GM23338 (cell line): ENCODE data around the gene DPF3. TPM values are rescaled to one million over a fixed set of nuclear protein-coding genes. Genes with fewer than 3 reads are reported as not detected.

Experiments
- ATAC-seq: fragments of 200-7000 bp; cut with Tn5 transposase; 3 replicates; pipeline ENCODE4 v1.9.1; 2020
- DNase-seq: peaks from one replicate; pipeline ENCODE4 v3.0.0-alpha.2; 2015; ENCODE audit warnings: low spot score
- H2AFZ ChIP-seq: fragments of 200-600 bp; sonication (generic); 2 replicates; pipeline ENCODE4 v1.8.0; 2016; ENCODE audit warnings: antibody characterized with exemption, mild to moderate bottlenecking, moderate library complexity
- H3F3A ChIP-seq: fragments of 200-600 bp; sonication (generic); replicated peaks from 2 replicates; pipeline ENCODE4 v1.8.0; 2017; ENCODE audit warnings: antibody characterized with exemption, mixed run types, low read depth
- H3K27ac ChIP-seq: fragments of 200-600 bp; sonication (generic); 2 replicates; pipeline ENCODE4 v1.6.1; 2016; ENCODE audit warnings: low read depth
- H3K27me3 ChIP-seq: fragments of 200-600 bp; sonication (generic); 2 replicates; pipeline ENCODE4 v1.8.0; 2016; ENCODE audit warnings: mild to moderate bottlenecking, mixed run types, moderate library complexity; ENCODE audit not compliant: insufficient read depth
- H3K36me3 ChIP-seq: fragments of 200-600 bp; sonication (generic); 2 replicates; pipeline ENCODE4 v1.8.0; 2016; ENCODE audit warnings: mild to moderate bottlenecking; ENCODE audit not compliant: insufficient read depth
- H3K4me1 ChIP-seq: fragments of 200-600 bp; sonication (generic); 2 replicates; pipeline ENCODE4 v1.8.0; 2016; ENCODE audit warnings: mild to moderate bottlenecking, moderate library complexity; ENCODE audit not compliant: insufficient read depth
- H3K4me2 ChIP-seq: fragments of 200-600 bp; sonication (generic); 2 replicates; pipeline ENCODE4 v1.7.1; 2017; ENCODE audit warnings: mixed run types
- H3K4me3 ChIP-seq: fragments of 200-600 bp; sonication (generic); 2 replicates; pipeline ENCODE4 v1.6.1; 2016; ENCODE audit warnings: mixed run types
- H3K79me2 ChIP-seq: fragments of 200-600 bp; sonication (generic); replicated peaks from 2 replicates; pipeline ENCODE4 v1.8.0; 2017; ENCODE audit warnings: mild to moderate bottlenecking; ENCODE audit not compliant: insufficient read depth
- H3K9me2 ChIP-seq: fragments of 200-600 bp; sonication (generic); 2 replicates; pipeline ENCODE4 v1.8.0; 2017; ENCODE audit not compliant: insufficient read depth
- H4K20me1 ChIP-seq: fragments of 200-600 bp; sonication (generic); replicated peaks from 2 replicates; pipeline ENCODE4 v1.8.0; 2017; ENCODE audit warnings: mild to moderate bottlenecking; ENCODE audit not compliant: insufficient read depth
- H3K27ac Mint-ChIP-seq: 2 replicates; pipeline ENCODE4 v1.8.0; 2020; ENCODE audit warnings: inconsistent platforms, mild to moderate bottlenecking, moderate library complexity, mixed read lengths
- H3K27me3 Mint-ChIP-seq: 3 replicates; pipeline ENCODE4 v1.8.0; 2022; ENCODE audit warnings: low read depth, mild to moderate bottlenecking, moderate library complexity, mixed read lengths, inconsistent platforms; ENCODE audit not compliant: insufficient read depth, poor library complexity
- H3K36me3 Mint-ChIP-seq: 3 replicates; pipeline ENCODE4 v1.8.0; 2021; ENCODE audit warnings: low read depth, mild to moderate bottlenecking, inconsistent platforms, moderate library complexity, mixed read lengths
- H3K4me1 Mint-ChIP-seq: 3 replicates; pipeline ENCODE4 v1.8.0; 2020; ENCODE audit warnings: mild to moderate bottlenecking, inconsistent platforms, mixed read lengths
- H3K4me3 Mint-ChIP-seq: 3 replicates; pipeline ENCODE4 v1.8.0; 2021; ENCODE audit warnings: moderate library complexity, mild to moderate bottlenecking, inconsistent platforms, mixed read lengths
- H3K9me3 Mint-ChIP-seq: 3 replicates; pipeline ENCODE4 v1.8.0; 2020; ENCODE audit warnings: moderate library complexity, mild to moderate bottlenecking, inconsistent platforms, mixed read lengths
- CREB1 ChIP-seq: fragments of 250-450 bp; sonication (Bioruptor Pico); IDR thresholded peaks from 2 replicates; pipeline ENCODE4 v1.5.0; 2020; ENCODE audit warnings: low read depth, mild to moderate bottlenecking, moderate library complexity
- EZH2 ChIP-seq: fragments of 200-600 bp; sonication (generic); IDR thresholded peaks from one replicate; pipeline ENCODE4 v1.8.0; 2017; ENCODE audit warnings: antibody characterized with exemption, mild to moderate bottlenecking, low read depth; ENCODE audit not compliant: unreplicated experiment
- JUNB ChIP-seq: IDR thresholded peaks from one replicate; pipeline ENCODE4 v1.6.1; 2016; ENCODE audit warnings: antibody characterized with exemption; ENCODE audit not compliant: unreplicated experiment
- STAT1 ChIP-seq: IDR thresholded peaks from one replicate; pipeline ENCODE4 v1.6.1; 2016; ENCODE audit warnings: antibody characterized with exemption; ENCODE audit not compliant: unreplicated experiment
- ZNF114 ChIP-seq: fragments of 250-450 bp; sonication (Bioruptor Pico); IDR thresholded peaks from 2 replicates; pipeline ENCODE4 v1.5.0; 2020; ENCODE audit warnings: mild to moderate bottlenecking, moderate library complexity
- ZNF331 ChIP-seq: fragments of 250-450 bp; sonication (Bioruptor Pico); IDR thresholded peaks from 2 replicates; pipeline ENCODE4 v1.5.0; 2020; ENCODE audit warnings: low read depth, mild to moderate bottlenecking, moderate library complexity
- polyA plus RNA-seq: library from polyadenylated mRNA; unstranded; fragments of >200 nt; fragmentation: Nextera tagmentation; extraction: Ambion mirVana; gene quantifications from 2 replicates; pipeline ENCODE4 v1.2.1, GENCODE V29; 2016
- total RNA-seq: library from RNA; depleted of rRNA; stranded (reverse); fragments of >200 nt; shearing (Covaris generic); gene quantifications from 2 replicates; pipeline ENCODE4 v1.2.3, GENCODE V29; 2014
- TF ChIP-seq, protein P1 (sequence below): fragments of 250-450 bp; sonication (Bioruptor Pico); IDR thresholded peaks from 2 replicates; pipeline ENCODE4 v1.5.0; 2020; ENCODE audit warnings: mild to moderate bottlenecking, moderate library complexity
- TF ChIP-seq, protein P2 (sequence below): IDR thresholded peaks from 2 replicates; pipeline ENCODE4 v1.6.1; 2016; ENCODE audit warnings: antibody characterized with exemption

Gene DPF3
- total and polyA plus RNA-seq, 2 experiments from 2014 or later, result 0.18 to 1.0 TPM

DNA sequence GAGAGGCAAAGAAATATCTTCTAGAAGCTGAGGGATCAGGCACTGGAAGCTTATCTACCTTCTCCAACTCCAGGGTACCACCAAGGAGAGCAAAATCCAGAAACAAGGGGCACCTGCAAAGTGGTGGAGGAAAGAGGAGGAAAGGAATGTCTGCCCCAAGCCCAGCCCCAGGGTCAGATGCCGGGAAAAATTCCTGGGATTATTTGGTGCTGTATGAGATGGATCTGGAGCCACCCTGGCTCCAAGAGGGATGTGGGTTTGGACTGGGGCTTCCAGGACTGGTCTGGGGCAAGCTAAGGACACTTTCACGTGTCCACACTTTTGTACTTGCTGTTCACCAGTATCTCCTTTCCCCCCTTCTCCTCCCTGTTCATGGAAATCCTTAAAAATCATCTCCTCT is 69.8 kb downstream of the DPF3 start (continued):
- TF ChIP-seq, protein P1, sequence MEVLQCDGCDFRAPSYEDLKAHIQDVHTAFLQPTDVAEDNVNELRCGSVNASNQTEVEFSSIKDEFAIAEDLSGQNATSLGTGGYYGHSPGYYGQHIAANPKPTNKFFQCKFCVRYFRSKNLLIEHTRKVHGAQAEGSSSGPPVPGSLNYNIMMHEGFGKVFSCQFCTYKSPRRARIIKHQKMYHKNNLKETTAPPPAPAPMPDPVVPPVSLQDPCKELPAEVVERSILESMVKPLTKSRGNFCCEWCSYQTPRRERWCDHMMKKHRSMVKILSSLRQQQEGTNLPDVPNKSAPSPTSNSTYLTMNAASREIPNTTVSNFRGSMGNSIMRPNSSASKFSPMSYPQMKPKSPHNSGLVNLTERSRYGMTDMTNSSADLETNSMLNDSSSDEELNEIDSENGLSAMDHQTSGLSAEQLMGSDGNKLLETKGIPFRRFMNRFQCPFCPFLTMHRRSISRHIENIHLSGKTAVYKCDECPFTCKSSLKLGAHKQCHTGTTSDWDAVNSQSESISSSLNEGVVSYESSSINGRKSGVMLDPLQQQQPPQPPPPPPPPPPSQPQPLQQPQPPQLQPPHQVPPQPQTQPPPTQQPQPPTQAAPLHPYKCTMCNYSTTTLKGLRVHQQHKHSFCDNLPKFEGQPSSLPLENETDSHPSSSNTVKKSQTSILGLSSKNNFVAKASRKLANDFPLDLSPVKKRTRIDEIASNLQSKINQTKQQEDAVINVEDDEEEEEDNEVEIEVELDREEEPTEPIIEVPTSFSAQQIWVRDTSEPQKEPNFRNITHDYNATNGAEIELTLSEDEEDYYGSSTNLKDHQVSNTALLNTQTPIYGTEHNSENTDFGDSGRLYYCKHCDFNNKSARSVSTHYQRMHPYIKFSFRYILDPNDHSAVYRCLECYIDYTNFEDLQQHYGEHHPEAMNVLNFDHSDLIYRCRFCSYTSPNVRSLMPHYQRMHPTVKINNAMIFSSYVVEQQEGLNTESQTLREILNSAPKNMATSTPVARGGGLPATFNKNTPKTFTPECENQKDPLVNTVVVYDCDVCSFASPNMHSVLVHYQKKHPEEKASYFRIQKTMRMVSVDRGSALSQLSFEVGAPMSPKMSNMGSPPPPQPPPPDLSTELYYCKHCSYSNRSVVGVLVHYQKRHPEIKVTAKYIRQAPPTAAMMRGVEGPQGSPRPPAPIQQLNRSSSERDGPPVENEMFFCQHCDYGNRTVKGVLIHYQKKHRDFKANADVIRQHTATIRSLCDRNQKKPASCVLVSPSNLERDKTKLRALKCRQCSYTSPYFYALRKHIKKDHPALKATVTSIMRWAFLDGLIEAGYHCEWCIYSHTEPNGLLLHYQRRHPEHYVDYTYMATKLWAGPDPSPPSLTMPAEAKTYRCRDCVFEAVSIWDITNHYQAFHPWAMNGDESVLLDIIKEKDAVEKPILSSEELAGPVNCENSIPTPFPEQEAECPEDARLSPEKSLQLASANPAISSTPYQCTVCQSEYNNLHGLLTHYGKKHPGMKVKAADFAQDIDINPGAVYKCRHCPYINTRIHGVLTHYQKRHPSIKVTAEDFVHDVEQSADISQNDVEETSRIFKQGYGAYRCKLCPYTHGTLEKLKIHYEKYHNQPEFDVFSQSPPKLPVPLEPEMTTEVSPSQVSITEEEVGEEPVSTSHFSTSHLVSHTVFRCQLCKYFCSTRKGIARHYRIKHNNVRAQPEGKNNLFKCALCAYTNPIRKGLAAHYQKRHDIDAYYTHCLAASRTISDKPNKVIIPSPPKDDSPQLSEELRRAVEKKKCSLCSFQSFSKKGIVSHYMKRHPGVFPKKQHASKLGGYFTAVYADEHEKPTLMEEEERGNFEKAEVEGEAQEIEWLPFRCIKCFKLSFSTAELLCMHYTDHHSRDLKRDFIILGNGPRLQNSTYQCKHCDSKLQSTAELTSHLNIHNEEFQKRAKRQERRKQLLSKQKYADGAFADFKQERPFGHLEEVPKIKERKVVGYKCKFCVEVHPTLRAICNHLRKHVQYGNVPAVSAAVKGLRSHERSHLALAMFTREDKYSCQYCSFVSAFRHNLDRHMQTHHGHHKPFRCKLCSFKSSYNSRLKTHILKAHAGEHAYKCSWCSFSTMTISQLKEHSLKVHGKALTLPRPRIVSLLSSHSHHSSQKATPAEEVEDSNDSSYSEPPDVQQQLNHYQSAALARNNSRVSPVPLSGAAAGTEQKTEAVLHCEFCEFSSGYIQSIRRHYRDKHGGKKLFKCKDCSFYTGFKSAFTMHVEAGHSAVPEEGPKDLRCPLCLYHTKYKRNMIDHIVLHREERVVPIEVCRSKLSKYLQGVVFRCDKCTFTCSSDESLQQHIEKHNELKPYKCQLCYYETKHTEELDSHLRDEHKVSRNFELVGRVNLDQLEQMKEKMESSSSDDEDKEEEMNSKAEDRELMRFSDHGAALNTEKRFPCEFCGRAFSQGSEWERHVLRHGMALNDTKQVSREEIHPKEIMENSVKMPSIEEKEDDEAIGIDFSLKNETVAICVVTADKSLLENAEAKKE, result no peak
- TF ChIP-seq JUNB (no peak), CREB1 (no peak)

DNA sequence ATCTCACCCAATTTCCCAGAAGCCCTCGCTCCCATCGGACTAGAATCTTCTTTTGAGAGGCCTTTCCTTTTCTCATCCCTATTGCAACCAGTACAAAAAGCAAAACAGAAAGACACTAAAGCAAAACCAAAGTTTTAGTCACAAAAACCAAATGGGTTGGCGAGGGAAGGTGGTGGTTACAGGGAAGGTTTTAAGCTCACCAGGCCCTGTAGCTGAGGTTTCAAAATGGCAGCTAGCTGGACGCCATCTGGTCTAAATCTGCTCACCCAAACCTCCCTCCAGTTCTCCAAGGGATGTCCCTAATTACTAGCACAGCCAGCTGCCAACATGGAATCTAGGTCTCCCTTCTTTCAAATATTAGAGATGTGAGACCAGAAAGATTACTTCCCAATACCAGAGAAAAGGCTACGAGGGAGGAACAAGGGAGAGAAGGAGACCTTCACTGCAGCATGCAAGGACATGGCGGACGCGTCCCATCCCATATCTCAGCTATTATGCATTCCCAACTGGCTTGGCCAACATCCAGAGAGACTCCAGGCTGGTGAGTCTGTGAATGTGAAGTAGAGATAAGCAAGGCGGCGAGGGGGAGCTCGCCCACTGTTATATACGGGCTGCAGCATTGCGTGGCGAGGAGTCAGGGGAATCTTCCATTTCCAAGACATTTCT is 70.8 kb downstream of the DPF3 start:
- no peak for ATAC-seq

More for the DNA sequence above, 70.8 kb downstream of the DPF3 start:
- H3K4me1 ChIP-seq, result no peaks in the 10 kb centered on the region
- DNase-seq, result no peak
- no peaks in the 10 kb centered on the region for H3K27me3 ChIP-seq
- H3K9me2 ChIP-seq, result peaks cover 10% of the 10 kb centered on the region; the same call in 1 of the 2 replicates
- Mint-ChIP-seq H3K4me1 (no peaks in the 10 kb centered on the region), H3K27me3 (peaks cover 5% of the 10 kb centered on the region), H3K4me3 (no peak overlapping the region), H3K36me3 (peaks cover 7% of the 10 kb centered on the region; the same call in 1 of the 3 replicates), H3K9me3 (peaks cover 15% of the 10 kb centered on the region; the same call in 2 of the 3 replicates), H3K27ac (no peak overlapping the region)
- H3F3A ChIP-seq, result no peaks in the 10 kb centered on the region
- H2AFZ ChIP-seq, result no peak overlapping the region
- no peaks in the 10 kb centered on the region; the same call in 1 of the 2 replicates for H3K36me3 ChIP-seq
- no peak overlapping the region for H3K27ac ChIP-seq
- no peaks in the 10 kb centered on the region for H3K79me2 ChIP-seq
- no peak for TF ChIP-seq STAT1
- no peak for TF ChIP-seq ZNF331 (CRISPR knock-in tag)
- TF ChIP-seq EZH2, result no peak
- TF ChIP-seq, protein P2, sequence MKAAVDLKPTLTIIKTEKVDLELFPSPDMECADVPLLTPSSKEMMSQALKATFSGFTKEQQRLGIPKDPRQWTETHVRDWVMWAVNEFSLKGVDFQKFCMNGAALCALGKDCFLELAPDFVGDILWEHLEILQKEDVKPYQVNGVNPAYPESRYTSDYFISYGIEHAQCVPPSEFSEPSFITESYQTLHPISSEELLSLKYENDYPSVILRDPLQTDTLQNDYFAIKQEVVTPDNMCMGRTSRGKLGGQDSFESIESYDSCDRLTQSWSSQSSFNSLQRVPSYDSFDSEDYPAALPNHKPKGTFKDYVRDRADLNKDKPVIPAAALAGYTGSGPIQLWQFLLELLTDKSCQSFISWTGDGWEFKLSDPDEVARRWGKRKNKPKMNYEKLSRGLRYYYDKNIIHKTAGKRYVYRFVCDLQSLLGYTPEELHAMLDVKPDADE, result no peak
- no peak for TF ChIP-seq ZNF114 (CRISPR knock-in tag)
- no peak for TF ChIP-seq CREB1
- H3K4me2 ChIP-seq, result no peak overlapping the region
- no peak overlapping the region for H3K4me3 ChIP-seq
- no peaks in the 10 kb centered on the region for H4K20me1 ChIP-seq
